ENCODE results near the gene ASH1L. TPM values are rescaled to one million over a fixed set of nuclear protein-coding genes. Genes with fewer than 3 reads are reported as not detected.
A peak's percentile ranks its signal among the peaks of the same experiment; 100 is the strongest.

ASH1L gene
- total and polyA plus RNA-seq, 9 of the 15 experiments (the other 6 are each of a cell fraction or from before 2014, with no cell fraction given) = 2.0 to 23.3 (median 14.6) TPM

DNA sequence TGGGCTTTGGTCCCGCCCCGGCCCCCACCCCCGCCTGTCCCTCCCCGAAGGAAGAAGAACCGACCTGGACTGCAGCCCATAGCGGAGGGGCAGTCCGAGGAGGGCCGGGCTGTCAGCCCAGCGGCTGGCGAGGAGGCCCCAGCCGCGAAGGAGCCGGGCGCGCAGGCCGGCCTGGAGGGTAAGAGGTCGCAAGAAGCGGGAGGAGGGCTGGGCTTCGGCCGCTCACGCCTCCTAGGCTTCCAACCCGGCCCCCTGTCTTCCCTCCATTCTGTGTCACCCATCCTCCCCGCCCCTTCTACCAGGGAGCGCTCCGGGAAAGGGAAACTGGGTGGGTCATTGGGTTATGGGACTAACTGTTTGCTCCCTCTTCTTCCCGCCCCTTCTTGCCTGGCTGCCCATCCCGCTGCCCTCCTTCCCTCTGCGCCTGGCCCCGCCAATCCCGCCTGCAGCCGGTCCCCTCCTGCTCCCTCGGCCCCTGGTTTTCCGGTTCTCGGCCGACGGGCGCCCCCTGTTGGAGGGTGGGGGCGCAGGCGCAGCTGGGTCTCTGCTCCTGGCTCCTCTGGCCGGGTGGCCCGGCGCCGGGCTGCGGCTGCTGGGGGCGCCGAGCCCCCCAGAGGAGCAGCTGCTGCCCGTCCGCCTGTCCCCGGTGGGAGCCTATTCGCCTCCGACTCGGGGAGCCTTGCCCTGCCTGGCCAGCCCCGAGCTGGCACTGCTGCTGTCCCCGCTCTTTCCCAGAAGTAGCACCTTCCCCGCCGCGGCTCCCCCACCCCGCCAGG lies 239.5 kb downstream of the ASH1L start (continued):
- TF ChIP-seq HIVEP1 (CRISPR knock-in tag; IDR thresholded peaks at IDR 0.05) (no peak), FIP1L1 (IDR thresholded peaks at IDR 0.05; ENCODE audit: low read depth, low read length, poor library complexity, severe bottlenecking) (peak; percentile 60), RAD21 (CRISPR knock-in tag; conservative IDR thresholded peaks at IDR 0.05 in 1 of 2, IDR thresholded peaks at IDR 0.05 in 1 of 2) (peak; percentile 66 to 81), MYNN (IDR thresholded peaks at IDR 0.05) (no peak), MYNN (CRISPR knock-in tag; IDR thresholded peaks at IDR 0.05) (no peak), GABPB1 (CRISPR knock-in tag; IDR thresholded peaks at IDR 0.05) (peak; percentile 92), POLR2G (IDR thresholded peaks at IDR 0.05; ENCODE audit: low read depth, low read length) (peak; percentile 64), HDAC3 (IDR thresholded peaks at IDR 0.05; ENCODE audit: borderline replicate concordance, partially characterized antibody) (no peak), ZBTB1 (CRISPR knock-in tag; IDR thresholded peaks at IDR 0.05; ENCODE audit: borderline replicate concordance, low read depth) (0 out of 2 replicates have a peak, but pooled peaks have one; percentile 63), LARP7 (IDR thresholded peaks at IDR 0.05) (no peak), ARID2 (IDR thresholded peaks at IDR 0.05) (0 out of 2 replicates have a peak, but pooled peaks have one; percentile 31), UBTF (IDR thresholded peaks at IDR 0.05; ENCODE audit: borderline replicate concordance in 1 of 2, low read depth in 2 of 2, low read length in 2 of 2) (peak in 1 of 2 experiments; percentile 21; a peak in 1 of 4 replicates)
- TF ChIP-seq, protein P1, sequence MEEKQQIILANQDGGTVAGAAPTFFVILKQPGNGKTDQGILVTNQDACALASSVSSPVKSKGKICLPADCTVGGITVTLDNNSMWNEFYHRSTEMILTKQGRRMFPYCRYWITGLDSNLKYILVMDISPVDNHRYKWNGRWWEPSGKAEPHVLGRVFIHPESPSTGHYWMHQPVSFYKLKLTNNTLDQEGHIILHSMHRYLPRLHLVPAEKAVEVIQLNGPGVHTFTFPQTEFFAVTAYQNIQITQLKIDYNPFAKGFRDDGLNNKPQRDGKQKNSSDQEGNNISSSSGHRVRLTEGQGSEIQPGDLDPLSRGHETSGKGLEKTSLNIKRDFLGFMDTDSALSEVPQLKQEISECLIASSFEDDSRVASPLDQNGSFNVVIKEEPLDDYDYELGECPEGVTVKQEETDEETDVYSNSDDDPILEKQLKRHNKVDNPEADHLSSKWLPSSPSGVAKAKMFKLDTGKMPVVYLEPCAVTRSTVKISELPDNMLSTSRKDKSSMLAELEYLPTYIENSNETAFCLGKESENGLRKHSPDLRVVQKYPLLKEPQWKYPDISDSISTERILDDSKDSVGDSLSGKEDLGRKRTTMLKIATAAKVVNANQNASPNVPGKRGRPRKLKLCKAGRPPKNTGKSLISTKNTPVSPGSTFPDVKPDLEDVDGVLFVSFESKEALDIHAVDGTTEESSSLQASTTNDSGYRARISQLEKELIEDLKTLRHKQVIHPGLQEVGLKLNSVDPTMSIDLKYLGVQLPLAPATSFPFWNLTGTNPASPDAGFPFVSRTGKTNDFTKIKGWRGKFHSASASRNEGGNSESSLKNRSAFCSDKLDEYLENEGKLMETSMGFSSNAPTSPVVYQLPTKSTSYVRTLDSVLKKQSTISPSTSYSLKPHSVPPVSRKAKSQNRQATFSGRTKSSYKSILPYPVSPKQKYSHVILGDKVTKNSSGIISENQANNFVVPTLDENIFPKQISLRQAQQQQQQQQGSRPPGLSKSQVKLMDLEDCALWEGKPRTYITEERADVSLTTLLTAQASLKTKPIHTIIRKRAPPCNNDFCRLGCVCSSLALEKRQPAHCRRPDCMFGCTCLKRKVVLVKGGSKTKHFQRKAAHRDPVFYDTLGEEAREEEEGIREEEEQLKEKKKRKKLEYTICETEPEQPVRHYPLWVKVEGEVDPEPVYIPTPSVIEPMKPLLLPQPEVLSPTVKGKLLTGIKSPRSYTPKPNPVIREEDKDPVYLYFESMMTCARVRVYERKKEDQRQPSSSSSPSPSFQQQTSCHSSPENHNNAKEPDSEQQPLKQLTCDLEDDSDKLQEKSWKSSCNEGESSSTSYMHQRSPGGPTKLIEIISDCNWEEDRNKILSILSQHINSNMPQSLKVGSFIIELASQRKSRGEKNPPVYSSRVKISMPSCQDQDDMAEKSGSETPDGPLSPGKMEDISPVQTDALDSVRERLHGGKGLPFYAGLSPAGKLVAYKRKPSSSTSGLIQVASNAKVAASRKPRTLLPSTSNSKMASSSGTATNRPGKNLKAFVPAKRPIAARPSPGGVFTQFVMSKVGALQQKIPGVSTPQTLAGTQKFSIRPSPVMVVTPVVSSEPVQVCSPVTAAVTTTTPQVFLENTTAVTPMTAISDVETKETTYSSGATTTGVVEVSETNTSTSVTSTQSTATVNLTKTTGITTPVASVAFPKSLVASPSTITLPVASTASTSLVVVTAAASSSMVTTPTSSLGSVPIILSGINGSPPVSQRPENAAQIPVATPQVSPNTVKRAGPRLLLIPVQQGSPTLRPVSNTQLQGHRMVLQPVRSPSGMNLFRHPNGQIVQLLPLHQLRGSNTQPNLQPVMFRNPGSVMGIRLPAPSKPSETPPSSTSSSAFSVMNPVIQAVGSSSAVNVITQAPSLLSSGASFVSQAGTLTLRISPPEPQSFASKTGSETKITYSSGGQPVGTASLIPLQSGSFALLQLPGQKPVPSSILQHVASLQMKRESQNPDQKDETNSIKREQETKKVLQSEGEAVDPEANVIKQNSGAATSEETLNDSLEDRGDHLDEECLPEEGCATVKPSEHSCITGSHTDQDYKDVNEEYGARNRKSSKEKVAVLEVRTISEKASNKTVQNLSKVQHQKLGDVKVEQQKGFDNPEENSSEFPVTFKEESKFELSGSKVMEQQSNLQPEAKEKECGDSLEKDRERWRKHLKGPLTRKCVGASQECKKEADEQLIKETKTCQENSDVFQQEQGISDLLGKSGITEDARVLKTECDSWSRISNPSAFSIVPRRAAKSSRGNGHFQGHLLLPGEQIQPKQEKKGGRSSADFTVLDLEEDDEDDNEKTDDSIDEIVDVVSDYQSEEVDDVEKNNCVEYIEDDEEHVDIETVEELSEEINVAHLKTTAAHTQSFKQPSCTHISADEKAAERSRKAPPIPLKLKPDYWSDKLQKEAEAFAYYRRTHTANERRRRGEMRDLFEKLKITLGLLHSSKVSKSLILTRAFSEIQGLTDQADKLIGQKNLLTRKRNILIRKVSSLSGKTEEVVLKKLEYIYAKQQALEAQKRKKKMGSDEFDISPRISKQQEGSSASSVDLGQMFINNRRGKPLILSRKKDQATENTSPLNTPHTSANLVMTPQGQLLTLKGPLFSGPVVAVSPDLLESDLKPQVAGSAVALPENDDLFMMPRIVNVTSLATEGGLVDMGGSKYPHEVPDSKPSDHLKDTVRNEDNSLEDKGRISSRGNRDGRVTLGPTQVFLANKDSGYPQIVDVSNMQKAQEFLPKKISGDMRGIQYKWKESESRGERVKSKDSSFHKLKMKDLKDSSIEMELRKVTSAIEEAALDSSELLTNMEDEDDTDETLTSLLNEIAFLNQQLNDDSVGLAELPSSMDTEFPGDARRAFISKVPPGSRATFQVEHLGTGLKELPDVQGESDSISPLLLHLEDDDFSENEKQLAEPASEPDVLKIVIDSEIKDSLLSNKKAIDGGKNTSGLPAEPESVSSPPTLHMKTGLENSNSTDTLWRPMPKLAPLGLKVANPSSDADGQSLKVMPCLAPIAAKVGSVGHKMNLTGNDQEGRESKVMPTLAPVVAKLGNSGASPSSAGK (IDR thresholded peaks at IDR 0.05) = no peak
